ENCODE measurements around the gene H2AZ2. TPM values are rescaled to one million over a fixed set of nuclear protein-coding genes. Genes with fewer than 3 reads are reported as not detected.
"Not testable (repeated sequence)": the region's sequence is repeated elsewhere in the genome, so short reads cannot be mapped to it uniquely, and the experiment has no call there.

The H2AZ2 gene
- total RNA-seq, 2 donors from 2014 or later = 111 to 146 TPM

DNA sequence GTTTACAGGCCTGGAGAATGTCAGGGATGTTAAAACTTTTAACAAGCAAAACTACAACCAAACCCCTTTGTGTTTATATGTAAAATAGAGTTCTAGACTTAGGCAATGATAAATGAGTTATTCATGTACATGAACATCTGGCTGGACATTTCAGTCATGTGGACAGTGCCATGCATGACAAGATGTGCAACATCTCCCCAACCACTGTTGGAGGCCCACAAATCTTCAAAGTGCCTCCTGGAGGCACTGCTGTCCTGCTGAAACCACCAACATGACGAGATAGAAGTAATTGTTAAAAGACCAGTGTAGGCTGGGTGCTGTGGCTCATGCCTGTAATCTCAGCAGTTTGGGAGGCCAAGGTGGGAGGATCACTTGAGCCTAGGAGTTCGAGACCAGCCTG is 33.0 kb downstream of the H2AZ2 start:
- H3K36me3 ChIP-seq = no peaks in the 10 kb centered on the region
- no peak overlapping the region for H3K27ac ChIP-seq
- H3K4me3 ChIP-seq = no peak overlapping the region
- no peaks in the 10 kb centered on the region for H3K27me3 ChIP-seq (replicated peaks; ENCODE audit: insufficient read depth)
- intact Hi-C loops (cut with DNase I) = no loop called here
- H3K4me1 ChIP-seq (replicated peaks) = no peaks in the 10 kb centered on the region
- TF ChIP-seq, protein P1, sequence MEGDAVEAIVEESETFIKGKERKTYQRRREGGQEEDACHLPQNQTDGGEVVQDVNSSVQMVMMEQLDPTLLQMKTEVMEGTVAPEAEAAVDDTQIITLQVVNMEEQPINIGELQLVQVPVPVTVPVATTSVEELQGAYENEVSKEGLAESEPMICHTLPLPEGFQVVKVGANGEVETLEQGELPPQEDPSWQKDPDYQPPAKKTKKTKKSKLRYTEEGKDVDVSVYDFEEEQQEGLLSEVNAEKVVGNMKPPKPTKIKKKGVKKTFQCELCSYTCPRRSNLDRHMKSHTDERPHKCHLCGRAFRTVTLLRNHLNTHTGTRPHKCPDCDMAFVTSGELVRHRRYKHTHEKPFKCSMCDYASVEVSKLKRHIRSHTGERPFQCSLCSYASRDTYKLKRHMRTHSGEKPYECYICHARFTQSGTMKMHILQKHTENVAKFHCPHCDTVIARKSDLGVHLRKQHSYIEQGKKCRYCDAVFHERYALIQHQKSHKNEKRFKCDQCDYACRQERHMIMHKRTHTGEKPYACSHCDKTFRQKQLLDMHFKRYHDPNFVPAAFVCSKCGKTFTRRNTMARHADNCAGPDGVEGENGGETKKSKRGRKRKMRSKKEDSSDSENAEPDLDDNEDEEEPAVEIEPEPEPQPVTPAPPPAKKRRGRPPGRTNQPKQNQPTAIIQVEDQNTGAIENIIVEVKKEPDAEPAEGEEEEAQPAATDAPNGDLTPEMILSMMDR (IDR thresholded peaks at IDR 0.05) = no peak
- TF ChIP-seq POLR2AphosphoS5 (IDR thresholded peaks at IDR 0.05) (no peak), POLR2A (IDR thresholded peaks at IDR 0.05) (no peak)
- no peaks in the 10 kb centered on the region for H3K9me3 ChIP-seq
- WGBS = 97% methylated on average over 2 of the region's 2 CpGs
- DNase-seq (ENCODE audit: low spot score) = no peak

DNA sequence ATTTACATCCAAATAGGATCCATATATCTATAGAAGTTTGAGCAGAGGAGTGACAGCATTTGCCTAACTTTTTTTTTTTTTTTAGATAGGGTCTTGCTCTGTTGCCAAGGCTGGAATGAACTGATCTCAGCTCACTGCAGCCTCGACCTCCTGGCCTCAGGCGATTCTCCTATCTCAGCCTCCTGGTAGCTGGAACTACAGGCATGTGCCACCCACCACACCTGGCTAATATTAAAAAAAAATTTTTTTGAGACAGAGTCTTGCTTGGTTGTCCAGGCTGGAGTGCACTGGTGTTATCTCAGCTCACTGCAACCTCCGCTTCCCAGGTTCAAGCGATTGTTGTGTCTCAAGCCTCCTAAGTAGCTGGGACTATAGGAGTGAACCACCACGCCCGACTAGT is 36.3 kb downstream of the H2AZ2 start:
- no peaks in the 10 kb centered on the region for H3K9me3 ChIP-seq
- DNase-seq (ENCODE audit: low spot score) = no peak
- no peaks in the 10 kb centered on the region for H3K4me1 ChIP-seq (replicated peaks)
- H3K27ac ChIP-seq = no peak overlapping the region
- no peak overlapping the region for H3K4me3 ChIP-seq
- TF ChIP-seq, protein P1 (IDR thresholded peaks at IDR 0.05) = no peak
- TF ChIP-seq POLR2AphosphoS5 (IDR thresholded peaks at IDR 0.05) (no peak), POLR2A (IDR thresholded peaks at IDR 0.05) (no peak)
- no peaks in the 10 kb centered on the region for H3K27me3 ChIP-seq (replicated peaks; ENCODE audit: insufficient read depth)
- intact Hi-C loops (cut with DNase I) = no loop called here
- 94% methylated on average over 6 of the region's 6 CpGs for WGBS
- no peaks in the 10 kb centered on the region for H3K36me3 ChIP-seq

DNA sequence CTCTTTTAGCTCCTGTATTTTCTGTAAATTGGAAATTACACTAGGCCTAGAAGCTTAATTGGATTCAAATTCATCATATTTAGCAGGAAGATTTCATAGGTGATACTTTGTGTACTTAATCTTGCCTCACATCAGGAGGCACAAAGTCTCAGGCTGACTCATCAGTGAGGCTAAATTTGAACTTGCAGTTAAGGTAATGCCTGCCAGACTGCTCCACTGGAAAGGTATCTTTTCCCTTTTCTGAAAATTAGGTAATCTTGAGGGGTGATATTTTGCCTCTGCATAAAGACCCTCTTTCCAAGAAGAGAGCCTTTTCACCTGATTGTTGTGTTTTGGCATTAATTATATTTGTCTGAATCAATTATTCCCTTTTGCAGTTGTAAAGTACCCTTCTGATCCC is 36.8 kb downstream of the H2AZ2 start:
- Histone ChIP-seq H3K36me3 (no peaks in the 10 kb centered on the region), H3K4me3 (no peak overlapping the region), H3K4me1 (replicated peaks) (no peaks in the 10 kb centered on the region), H3K27ac (no peak overlapping the region), H3K9me3 (no peaks in the 10 kb centered on the region), H3K27me3 (replicated peaks; ENCODE audit: insufficient read depth) (no peaks in the 10 kb centered on the region)
- TF ChIP-seq, protein P1 (IDR thresholded peaks at IDR 0.05) = no peak
- no peak for TF ChIP-seq POLR2AphosphoS5 (IDR thresholded peaks at IDR 0.05)
- no peak for TF ChIP-seq POLR2A (IDR thresholded peaks at IDR 0.05)
- no peak for DNase-seq (ENCODE audit: low spot score)
- intact Hi-C loops (cut with DNase I) = no loop called here

DNA sequence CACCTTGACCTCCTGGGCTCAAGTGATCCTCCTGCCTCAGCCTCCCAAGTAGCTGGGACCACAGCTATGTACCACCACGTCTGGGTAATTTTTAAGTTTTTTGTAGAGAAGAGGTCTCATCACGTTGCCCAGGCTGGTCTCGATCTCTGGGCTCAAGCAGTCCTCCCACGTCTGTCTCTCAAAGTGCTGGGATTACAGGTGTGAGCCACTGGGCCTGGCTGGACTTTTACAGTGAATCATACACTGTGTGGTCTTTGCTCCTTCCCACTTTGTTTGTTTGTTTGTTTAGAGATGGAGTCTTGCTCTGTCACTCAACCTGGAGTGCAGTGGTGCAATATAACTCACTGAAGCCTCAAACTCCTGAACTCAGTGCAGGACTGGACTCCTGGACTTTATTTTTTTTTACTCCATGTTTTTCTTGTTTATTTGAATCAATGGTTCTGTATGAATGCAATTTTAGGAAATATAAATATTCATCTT is 38.9 kb downstream of the H2AZ2 start:
- no peaks in the 10 kb centered on the region for H3K27me3 ChIP-seq (replicated peaks; ENCODE audit: insufficient read depth)
- DNase-seq (ENCODE audit: low spot score) = no peak
- intact Hi-C loops (cut with DNase I) = no loop called here

DNA sequence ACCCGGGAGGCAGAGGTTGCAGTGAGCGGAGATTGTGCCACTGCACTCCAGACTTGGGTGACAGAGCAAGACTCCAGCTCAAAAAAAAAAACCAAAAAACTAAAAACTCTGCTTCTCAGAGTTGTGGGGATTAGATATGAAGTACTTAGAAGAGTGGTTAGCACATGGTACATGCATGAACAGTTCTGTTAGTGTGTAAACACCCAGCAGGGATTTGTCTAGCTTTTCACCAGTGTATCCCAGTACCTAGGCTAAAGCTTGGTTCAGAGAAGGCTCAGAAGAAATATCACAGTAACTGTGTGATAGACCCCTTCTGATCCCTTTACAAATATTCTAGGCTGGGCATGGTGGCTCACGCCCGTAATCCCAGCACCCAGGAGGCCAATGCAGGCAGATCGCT is 41.9 kb downstream of the H2AZ2 start:
- intact Hi-C loops (cut with DNase I) = no loop called here

More for the DNA sequence above, 38.9 kb downstream of the H2AZ2 start:
- TF ChIP-seq POLR2AphosphoS5 (IDR thresholded peaks at IDR 0.05) (no peak), POLR2A (IDR thresholded peaks at IDR 0.05) (no peak)
- TF ChIP-seq, protein P1 (IDR thresholded peaks at IDR 0.05) = no peak
- Histone ChIP-seq H3K4me1 (replicated peaks) (no peaks in the 10 kb centered on the region), H3K27ac (no peak overlapping the region), H3K9me3 (no peaks in the 10 kb centered on the region), H3K36me3 (peaks cover 0 to 7% of the 10 kb centered on the region in 2 donors), H3K4me3 (no peak overlapping the region)
- WGBS = 89% methylated on average over 4 of the region's 4 CpGs

DNA sequence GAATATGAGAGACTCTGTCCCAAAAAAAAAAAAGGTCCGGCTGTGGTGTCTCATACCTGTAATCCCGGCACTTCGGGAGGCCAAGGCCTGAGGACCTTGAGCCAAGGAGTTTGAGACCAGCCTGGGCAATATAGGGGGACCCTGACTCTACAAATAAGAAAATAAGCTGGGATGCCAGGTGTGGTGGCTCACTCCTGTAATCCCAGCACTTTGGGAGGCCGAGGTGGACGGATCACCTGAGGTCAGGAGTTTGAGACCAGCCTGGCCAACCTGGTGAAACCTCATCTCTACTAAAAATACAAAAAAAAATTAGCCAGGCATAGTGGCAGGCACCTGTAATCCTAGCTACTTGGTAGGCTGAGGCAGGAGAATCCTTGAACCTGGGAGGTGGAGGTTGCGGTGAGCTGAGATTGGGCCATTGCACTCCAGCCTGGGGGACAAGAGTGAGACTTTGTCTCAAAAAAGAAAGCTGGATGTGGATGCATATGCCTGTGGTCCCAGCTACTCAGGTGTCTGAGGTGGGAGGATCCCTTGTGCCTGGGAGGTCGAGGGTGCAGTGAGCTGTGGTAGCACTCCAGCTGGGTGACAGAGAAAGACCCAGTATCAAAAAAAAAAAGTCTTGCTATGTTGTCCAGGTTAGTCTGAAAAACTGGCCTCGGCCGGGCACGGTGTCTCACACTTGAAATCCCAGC is 43.9 kb downstream of the H2AZ2 start:
- intact Hi-C loops (cut with DNase I); H3K27me3 ChIP-seq (replicated peaks; ENCODE audit: insufficient read depth); H3K9me3 ChIP-seq; H3K27ac ChIP-seq; DNase-seq (ENCODE audit: low spot score); H3K4me1 ChIP-seq (replicated peaks); H3K4me3 ChIP-seq: not testable (repeated sequence)
- peaks cover 0 to 14% of the 10 kb centered on the region in 2 donors for H3K36me3 ChIP-seq
- WGBS = 85% methylated on average over 10 of the region's 10 CpGs

More for the DNA sequence above, 41.9 kb downstream of the H2AZ2 start:
- Histone ChIP-seq H3K9me3 (no peaks in the 10 kb centered on the region), H3K27ac (no peak overlapping the region), H3K4me3 (no peak overlapping the region), H3K4me1 (replicated peaks) (no peaks in the 10 kb centered on the region), H3K36me3 (peaks cover 0 to 14% of the 10 kb centered on the region in 2 donors), H3K27me3 (replicated peaks; ENCODE audit: insufficient read depth) (no peaks in the 10 kb centered on the region)
- WGBS = 95% methylated on average over 5 of the region's 5 CpGs
- no peak for TF ChIP-seq POLR2A (IDR thresholded peaks at IDR 0.05)
- TF ChIP-seq POLR2AphosphoS5 (IDR thresholded peaks at IDR 0.05) = no peak
- TF ChIP-seq, protein P1 (IDR thresholded peaks at IDR 0.05) = no peak
- no peak for DNase-seq (ENCODE audit: low spot score)

Data from prostate gland (tissue), 2 donors.